VCaP (cell line): ENCODE data around the gene SLCO3A1.

Source experiments
- H3K27ac ChIP-seq: fragments of 450-650 bp; 2 replicates; pipeline ENCODE4 v1.5.1; 2017
- TF ChIP-seq, protein P1 (sequence below): fragments of 450-650 bp; conservative IDR thresholded peaks from 2 replicates; pipeline ENCODE4 v1.5.1; 2017; ENCODE audit warnings: mild to moderate bottlenecking, moderate library complexity

Gene SLCO3A1

DNA sequence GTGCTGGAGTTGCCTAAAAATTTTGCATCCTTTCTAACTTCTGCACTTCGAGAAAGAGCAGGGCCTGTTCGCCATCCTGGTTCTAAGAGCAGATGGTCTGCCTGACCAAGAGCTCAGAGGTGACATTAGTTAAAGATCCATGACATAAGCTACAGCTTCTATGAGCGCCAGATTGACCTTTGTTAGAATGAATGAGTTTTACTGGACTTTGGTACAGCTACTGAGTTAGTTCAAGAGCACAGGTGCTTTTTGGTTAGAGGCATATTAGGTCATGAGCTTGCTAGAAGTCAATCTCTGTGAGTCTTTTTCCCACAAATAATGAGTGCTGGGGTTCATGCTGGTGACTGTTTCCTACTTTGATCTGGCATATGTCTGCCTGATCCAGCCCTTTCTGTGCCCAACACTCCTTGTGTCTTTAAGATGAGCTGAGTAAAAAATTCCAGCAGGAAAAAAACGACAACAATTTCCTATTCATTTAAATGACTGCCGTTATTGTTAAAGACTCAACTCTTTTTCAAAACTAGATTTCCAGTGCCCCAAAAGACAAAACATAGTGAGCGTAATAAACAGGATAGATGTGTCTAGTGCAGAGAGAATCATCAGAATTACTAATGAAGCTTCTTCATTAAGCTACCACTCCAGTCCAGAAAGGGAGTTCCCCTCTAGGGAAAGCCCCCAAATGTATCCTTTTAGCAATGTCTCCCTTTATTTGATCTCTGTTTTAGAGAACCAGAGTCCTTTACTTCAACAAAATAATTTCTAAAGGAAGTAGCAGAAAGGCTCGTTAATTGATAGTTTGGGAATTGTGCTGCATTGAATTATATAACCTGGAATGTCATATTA, 152.9 kb downstream of the SLCO3A1 start:
- H3K27ac ChIP-seq, result no peak overlapping the region
- TF ChIP-seq, protein P1, sequence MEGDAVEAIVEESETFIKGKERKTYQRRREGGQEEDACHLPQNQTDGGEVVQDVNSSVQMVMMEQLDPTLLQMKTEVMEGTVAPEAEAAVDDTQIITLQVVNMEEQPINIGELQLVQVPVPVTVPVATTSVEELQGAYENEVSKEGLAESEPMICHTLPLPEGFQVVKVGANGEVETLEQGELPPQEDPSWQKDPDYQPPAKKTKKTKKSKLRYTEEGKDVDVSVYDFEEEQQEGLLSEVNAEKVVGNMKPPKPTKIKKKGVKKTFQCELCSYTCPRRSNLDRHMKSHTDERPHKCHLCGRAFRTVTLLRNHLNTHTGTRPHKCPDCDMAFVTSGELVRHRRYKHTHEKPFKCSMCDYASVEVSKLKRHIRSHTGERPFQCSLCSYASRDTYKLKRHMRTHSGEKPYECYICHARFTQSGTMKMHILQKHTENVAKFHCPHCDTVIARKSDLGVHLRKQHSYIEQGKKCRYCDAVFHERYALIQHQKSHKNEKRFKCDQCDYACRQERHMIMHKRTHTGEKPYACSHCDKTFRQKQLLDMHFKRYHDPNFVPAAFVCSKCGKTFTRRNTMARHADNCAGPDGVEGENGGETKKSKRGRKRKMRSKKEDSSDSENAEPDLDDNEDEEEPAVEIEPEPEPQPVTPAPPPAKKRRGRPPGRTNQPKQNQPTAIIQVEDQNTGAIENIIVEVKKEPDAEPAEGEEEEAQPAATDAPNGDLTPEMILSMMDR, result no peak

DNA sequence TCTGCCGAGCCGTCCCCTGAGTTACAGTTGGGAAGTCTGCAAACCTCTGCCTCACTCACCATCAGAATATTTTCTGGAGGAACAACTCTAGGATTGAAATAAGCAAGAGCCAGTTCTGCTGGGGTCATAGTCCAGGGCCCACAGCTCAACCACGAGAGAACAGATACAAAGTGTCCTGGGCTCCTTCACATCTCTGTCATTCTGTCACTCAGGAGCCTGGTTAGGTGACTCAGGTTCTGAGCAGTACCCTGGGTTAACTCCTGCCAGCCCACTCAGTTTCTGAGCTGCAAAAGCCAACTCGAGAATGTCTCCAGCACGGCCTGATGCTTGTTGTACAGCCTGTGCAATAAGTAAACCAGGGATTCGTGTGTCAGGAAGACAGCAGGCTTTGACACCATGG, 155.7 kb downstream of the SLCO3A1 start:
- H3K27ac ChIP-seq, result no peak overlapping the region
- TF ChIP-seq, protein P1, result no peak

DNA sequence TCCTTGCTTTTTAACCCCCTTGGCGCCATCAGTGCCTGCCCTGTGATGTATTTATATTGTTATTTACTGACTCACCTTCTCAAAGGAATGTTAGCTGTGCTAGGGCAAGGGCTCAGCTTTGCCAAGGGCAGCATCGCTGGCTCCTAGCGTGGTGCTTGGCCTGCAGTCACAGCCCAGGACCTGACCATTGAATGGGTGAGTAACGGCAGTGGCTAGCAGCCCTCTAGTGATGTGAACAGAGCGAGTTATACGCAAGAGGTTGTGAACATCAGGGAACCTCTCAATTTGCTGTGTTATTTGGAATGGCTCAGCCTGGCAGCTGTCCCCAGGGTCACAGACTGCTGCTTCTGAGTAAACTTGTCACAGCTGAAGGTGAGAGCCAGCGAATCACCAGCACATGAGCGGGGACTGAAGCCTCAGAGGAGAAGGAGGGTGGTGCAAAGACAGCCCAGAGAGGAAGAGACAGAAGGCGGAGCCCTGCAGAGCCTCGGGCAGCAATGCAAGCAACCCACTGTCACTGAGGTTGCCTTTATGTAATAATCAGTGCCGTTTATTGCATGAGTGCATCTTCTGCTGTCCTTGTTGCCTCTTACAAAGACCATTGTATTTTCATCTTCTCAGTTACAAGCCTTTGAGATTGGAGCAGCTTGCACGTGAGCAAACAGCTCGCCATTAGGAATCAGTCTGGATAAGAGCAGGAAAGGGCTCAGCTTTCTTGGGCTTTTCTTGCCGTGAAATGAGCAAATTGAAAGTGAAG, 158.3 kb downstream of the SLCO3A1 start:
- no peak overlapping the region for H3K27ac ChIP-seq

DNA sequence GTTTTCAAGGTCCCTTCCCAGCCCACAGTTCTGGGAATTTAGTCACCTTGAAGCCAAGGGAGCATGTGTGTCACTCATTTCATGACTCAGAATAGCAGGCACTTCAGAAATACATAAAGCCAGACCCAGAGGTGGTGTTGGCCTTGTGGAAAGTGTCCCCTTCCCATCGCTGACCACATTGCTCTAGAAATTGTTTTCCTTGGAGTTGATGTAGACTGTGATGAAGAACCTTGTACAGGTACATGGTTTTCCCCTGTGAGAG, 158.8 kb downstream of the SLCO3A1 start:
- H3K27ac ChIP-seq, result no peak overlapping the region
- TF ChIP-seq, protein P1, result no peak

More for the DNA sequence above, 158.3 kb downstream of the SLCO3A1 start:
- TF ChIP-seq, protein P1, result no peak

- TF ChIP-seq, protein P1, result no peak
- H3K27ac ChIP-seq, result no peak overlapping the region
These were observed 159.4 kb downstream of the SLCO3A1 start for GRCh38 chr15:92012881-92013280.

- no peak overlapping the region for H3K27ac ChIP-seq
- TF ChIP-seq, protein P1, result no peak
These were observed 160.9 kb downstream of the SLCO3A1 start for GRCh38 chr15:92014281-92015030.
